ENCODE measurements around the gene GRK1.
A peak's percentile ranks its signal among the peaks of the same experiment; 100 is the strongest.
"Not testable (repeated sequence)": the region's sequence is repeated elsewhere in the genome, so short reads cannot be mapped to it uniquely, and the experiment has no call there.

GRK1 gene

GRCh38 chr13:113743366-113744195 lies 76.6 kb downstream of the GRK1 start:
- no peak for DNase-seq (ENCODE audit: low spot score)

DNA sequence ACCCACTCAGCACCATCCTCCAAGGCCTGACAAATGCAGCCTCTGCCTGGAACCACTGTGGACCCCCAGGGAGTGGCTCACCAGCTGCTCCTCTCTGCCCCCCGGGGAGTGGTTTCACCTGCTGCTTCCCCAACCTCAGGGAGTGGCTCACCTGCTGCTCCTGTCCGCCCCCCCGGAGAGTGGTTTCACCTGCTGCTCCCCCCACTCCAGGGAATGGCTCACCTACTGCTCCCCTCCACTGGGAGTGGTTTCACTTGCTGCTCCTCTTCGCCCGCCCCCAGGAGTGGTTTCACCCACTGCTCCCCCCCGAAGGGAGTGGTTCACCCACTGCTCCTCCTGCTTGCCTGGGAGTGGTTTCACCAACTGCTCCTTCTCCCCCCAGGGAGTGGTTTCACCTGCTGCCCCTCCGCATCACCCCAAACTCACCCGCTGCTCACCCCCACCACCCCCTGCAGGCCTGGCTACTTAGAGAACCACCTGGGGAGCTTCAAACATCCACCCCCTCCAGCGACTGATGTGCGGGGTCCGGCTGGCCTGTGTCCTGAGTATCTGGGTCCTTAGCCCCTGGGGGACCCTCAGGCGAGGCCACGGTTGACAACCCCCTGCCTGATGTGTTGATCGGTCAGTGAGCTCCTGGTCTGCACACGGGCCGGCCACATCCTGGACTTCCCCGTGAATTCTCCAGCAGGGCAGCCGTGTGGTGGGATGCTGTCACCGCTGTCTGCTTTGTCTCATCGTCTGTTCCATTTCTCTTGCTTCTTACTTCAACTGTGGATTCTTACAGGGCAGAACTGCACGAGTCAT lies 77.4 kb downstream of the GRK1 start:
- peak; percentile 33 for DNase-seq (ENCODE audit: low spot score)

GRCh38 chr13:113745059-113745458 lies 78.0 kb downstream of the GRK1 start:
- no peak for DNase-seq (ENCODE audit: low spot score)

- DNase-seq (ENCODE audit: low spot score): not testable (repeated sequence)
These were observed 78.6 kb downstream of the GRK1 start for GRCh38 chr13:113745500-113746142.

DNA sequence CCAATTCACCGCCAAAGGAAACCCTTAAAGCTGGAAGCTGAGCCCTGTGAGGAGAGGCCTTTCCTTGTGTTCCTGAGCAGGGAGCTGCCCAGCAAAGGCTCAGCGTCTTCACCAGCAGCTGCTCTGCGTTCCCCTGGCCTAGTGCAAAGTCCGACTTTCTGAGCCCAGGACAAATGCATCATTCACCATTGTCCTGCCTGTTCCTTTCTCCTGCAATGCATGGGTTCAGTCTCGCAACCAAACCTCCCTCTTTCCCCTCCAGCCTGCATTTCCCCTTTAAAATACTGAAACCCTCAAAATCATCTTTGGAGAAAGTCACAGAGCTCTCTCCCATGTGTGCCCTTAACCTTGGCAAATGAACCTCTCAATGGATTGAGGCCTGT lies 79.1 kb downstream of the GRK1 start:
- DNase-seq (ENCODE audit: low spot score): peak; percentile 51

DNA sequence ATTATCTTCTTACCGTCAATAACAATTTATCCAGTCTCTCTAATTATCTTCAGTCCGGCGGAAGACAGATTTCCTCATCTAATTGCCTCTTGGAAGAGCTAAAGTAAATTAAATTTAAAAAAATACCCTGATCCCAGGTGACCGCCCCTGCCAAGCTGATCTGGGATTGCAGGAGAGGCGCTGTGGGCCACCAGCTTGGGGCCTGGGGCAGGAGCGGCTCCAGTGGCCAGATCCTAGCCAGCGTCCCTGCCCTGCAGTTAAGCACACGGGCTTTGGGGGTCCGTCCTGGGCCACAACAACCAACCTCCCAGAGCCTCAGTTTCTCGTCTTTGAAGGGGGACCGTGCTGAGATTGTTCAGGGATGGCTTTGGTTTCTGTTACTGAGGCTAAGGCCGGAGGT lies 79.7 kb downstream of the GRK1 start:
- DNase-seq (ENCODE audit: low spot score): no peak

GRCh38 chr13:113747291-113747833 lies 80.3 kb downstream of the GRK1 start:
- DNase-seq (ENCODE audit: low spot score): no peak

DNA sequence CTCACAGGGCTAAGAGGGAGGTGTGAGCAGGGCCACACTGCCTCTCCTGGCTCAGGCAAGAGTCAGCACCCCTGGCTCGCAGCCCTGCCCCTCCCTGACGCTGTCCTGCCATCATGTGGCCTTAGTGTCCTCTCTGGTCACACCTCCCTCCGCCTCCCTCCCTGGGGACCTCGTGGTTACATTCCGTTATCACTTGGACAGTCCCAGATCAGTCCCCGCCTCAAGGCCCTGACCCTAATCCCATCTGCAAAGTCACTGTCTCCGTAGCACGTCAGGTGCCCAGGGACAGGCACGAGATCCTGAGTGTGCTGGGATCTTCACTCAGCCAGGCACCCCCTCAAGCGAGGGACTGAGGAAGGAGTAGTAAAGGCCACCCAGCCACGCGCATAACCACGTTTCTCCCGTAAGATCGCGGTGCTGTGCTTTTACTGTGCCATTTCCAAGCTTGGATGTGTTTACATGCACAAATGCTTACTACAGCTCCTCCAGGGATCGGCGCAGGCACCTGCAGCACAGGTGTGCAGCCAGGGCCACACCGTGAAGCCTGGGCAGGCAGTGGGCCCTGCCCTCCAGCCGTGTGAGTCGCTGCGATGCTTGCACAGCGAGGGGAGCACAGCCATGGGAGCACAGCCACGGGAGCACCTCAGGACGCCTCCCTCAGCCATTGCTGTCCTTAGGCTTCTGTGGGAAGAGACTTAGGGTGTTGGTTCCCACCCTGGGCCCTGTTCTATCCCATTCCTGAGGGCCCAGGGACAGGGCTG lies 81.3 kb downstream of the GRK1 start:
- no peak for DNase-seq (ENCODE audit: low spot score)

- DNase-seq (ENCODE audit: low spot score): no peak
These were observed 81.9 kb downstream of the GRK1 start for GRCh38 chr13:113748862-113749451.

DNA sequence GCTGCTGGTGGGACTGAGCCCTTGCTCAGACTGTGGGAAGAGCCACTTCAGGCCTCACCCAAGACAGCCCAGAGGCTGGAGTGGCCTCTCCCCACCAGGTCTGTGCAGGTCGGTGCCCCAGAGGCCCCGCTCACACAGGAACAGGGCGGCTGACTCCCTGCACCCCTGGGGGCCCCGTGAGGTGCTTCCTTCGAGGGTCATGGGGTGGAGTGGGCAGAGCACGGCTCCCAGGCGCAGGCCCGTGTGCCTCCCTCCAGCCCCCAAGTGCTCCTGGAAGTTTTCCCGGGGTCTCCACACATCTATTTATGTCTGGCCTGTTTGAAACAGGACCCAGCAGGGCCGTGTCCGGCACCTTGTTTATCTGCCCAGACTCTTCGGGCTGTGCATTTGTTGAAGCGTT lies 82.5 kb downstream of the GRK1 start:
- DNase-seq (ENCODE audit: low spot score): no peak

DNA sequence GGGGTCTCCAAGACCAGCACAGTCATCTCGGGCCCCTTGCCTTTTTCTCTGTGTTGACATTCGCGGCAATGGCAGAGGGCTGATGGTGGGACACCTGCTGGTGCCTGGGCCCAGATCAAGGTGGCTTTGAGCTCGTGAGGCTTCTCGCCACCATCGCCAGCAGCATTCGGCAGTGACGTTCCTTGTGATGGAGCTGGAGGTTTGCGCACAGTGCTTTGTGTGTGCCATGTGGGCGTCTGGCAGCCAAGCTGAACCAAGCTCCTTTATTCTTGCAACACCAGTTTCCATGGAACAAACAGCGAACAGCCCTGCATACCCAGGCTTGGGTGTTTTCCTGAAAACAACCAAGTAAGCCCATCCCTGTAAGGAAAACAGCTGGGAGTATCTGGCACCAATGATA lies 82.9 kb downstream of the GRK1 start:
- DNase-seq (ENCODE audit: low spot score): no peak

DNA sequence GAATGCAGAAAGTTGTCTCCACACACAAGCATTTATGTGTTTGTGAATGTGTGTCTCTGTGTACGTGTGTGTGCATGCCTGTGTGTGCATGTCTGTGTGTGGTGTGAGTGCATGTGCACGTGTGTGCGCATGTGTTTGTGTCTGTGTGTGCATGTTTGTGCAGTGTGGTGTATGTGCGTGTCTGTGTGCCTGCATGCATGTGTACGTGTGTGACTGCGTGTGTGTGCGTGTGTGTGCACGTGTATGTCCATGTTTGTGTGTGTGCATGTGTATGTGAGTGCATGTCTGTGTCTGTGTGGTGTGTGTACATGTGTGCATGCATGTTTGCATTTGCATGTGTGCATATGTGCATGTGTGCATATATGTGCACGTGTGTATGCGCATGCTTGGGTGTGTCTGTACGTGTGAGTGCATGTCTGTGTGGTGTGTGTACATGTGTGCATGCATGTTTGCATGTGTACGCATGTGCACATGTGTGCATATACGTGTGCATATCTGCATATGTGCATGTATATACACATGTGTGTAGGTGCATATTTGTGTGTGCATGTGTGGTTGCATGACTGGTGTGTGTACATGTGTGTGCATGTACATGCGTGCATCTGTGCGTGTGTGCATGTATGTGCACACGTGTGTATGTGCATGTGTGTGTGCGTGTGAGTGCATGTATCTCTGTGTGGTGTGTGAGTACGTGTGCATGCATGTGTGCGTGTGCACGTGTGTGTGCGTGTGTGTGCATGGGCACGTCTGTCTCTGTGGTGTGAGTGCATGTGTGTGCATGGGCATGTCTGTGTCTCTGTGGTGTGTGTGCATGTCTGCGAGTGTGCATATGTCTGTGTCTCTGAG lies 83.8 kb downstream of the GRK1 start:
- DNase-seq (ENCODE audit: low spot score): no peak

- no peak for DNase-seq (ENCODE audit: low spot score)
These were observed 84.5 kb downstream of the GRK1 start for GRCh38 chr13:113751491-113751890.

GRCh38 chr13:113752211-113752986 lies 85.4 kb downstream of the GRK1 start:
- DNase-seq (ENCODE audit: low spot score): not testable (repeated sequence)

DNA sequence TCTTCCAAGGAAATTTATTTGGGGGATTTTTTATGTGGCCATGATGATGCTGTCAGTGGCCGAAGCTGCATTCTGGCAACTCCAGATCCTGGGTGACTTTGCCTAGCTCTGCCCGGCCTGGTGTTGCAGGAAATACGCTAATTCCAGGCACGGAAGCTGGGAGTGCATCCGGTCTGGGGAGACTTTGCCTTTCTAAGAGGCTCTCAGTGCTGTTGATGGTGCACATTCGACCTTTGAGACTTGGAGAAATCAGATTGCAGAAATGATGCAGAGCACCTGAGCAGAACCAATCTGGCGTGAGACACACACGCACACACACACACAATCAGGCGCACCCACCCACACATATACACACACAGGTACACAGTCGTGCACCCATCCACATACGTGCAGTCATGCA lies 86.2 kb downstream of the GRK1 start:
- DNase-seq (ENCODE audit: low spot score): no peak

DNA sequence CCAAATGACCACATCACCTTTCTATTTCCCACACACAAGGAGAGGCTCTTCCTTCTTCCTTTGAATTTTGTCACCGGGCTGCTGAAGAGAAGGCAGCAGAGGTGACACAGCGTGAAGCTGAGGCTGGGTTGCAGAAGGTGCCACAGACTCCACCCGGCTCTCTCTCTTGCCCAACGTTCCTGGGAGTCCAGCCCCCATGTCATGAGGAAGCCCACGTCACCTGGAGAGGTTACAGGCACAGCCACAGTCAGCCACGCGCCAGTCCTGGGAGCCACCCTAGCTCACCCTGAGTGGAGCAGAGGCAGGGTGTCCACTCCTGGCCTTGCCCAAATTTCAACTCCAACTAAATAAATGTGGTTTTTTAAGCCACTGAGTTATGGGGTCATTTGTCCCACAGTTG lies 87.2 kb downstream of the GRK1 start:
- no peak for DNase-seq (ENCODE audit: low spot score)

- DNase-seq (ENCODE audit: low spot score): no peak
These were observed 87.7 kb downstream of the GRK1 start for GRCh38 chr13:113754691-113755090.

DNA sequence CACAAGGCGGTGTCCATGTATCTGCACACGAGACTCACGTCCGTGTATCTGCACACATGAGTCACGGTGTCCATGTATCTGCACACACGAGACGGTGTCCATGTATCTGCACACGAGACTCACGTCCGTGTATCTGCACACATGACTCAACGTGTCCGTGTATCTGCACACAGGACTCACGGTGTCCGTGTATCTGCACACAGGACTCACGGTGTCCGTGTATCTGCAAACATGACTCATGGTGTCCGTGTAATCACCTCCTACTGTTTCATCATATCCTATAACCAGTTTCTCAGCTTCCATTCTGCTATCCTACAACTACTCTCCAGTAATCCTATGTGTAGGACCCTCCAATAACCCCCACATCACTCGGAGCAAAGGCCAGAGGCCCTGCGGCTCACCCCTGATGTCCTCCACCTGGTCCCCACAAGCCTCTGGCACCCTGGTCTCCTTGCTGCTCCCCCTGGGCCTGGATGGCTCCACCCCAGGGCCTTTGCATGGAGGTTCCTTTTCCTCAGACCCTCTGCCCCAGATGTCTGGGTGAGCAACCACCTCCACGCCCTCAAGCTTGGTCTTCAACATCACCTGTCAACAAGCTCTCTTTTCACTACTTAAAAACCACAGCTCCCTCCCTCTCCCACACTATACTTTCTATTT lies 89.5 kb downstream of the GRK1 start:
- no peak for DNase-seq (ENCODE audit: low spot score)
